ENCODE data around the gene BICD1.
A peak's percentile ranks its signal among the peaks of the same experiment; 100 is the strongest.

The BICD1 gene

DNA sequence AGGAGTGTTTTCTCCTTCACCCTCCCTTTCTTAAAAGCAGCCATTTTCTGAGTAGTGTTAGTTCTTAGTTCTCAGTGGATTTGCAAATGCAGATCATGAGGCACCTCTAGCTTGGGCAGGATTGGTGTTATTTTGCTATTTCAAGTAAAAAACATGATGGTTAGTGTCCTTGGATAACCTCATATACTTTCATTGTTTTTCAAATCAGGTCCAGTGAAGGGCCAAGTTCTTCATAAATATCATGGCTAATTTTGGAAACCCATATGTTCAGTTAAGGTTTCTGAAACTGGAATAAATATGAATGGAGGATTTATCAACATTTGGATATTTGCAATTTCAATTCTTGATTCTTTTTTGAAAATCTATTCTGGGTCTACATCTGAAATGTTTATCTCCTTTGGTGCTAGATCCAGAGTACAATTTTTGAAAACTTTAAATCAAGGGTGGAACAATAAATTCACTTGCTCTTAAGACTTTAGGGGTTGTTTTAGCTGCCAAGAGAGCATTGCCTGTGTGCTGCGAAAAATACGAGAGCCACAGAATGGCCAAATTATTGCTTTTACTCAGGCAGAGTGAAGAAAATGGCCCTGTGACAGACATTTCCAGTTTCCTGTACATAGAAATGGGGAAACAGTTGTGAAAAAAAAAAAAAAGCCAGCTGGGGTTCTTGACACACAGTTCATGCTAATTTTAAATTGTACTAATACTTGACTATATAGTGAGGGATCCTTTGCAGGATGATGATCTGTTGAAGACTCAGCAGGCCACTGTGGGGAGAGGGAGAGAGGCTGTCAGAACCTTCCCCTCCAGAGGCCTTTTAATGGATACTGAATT lies 104.6 kb downstream of the BICD1 start:
- no peaks in the 10 kb centered on the region for H3K4me1 ChIP-seq (ENCODE audit: insufficient read depth, poor library complexity, severe bottlenecking)
- no peak overlapping the region for H3K4me3 ChIP-seq (ENCODE audit: severe bottlenecking)
- H3K27ac ChIP-seq (ENCODE audit: poor library complexity, severe bottlenecking), result no peak overlapping the region

DNA sequence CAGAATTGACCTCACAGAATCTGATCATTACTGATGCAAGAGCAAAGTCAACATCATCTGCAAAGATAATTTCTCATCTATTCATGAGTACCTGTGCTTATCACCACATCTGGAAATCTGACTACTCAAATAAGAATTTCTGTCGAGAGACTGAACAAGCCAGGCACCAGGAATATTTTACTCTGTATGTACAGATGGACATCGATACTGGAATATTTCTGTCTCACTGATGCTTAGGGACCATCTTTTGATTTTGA lies 105.2 kb downstream of the BICD1 start:
- Histone ChIP-seq H3K4me1 (ENCODE audit: insufficient read depth, poor library complexity, severe bottlenecking) (no peaks in the 10 kb centered on the region), H3K27me3 (ENCODE audit: insufficient read depth, poor library complexity, severe bottlenecking) (no peaks in the 10 kb centered on the region), H3K27ac (ENCODE audit: poor library complexity, severe bottlenecking) (no peak overlapping the region), H3K4me3 (ENCODE audit: severe bottlenecking) (no peak overlapping the region), H3K36me3 (ENCODE audit: low read depth) (peaks cover 4% of the 10 kb centered on the region; the same call in 1 of the 2 replicates), H3K9me3 (ENCODE audit: severe bottlenecking) (no peaks in the 10 kb centered on the region)
- no peak for ATAC-seq (ENCODE audit: low read depth)
- TF ChIP-seq, protein P1, sequence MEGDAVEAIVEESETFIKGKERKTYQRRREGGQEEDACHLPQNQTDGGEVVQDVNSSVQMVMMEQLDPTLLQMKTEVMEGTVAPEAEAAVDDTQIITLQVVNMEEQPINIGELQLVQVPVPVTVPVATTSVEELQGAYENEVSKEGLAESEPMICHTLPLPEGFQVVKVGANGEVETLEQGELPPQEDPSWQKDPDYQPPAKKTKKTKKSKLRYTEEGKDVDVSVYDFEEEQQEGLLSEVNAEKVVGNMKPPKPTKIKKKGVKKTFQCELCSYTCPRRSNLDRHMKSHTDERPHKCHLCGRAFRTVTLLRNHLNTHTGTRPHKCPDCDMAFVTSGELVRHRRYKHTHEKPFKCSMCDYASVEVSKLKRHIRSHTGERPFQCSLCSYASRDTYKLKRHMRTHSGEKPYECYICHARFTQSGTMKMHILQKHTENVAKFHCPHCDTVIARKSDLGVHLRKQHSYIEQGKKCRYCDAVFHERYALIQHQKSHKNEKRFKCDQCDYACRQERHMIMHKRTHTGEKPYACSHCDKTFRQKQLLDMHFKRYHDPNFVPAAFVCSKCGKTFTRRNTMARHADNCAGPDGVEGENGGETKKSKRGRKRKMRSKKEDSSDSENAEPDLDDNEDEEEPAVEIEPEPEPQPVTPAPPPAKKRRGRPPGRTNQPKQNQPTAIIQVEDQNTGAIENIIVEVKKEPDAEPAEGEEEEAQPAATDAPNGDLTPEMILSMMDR (IDR thresholded peaks at IDR 0.05; ENCODE audit: poor library complexity, severe bottlenecking), result no peak
- DNase-seq (ENCODE audit: low spot score), result no peak

More for the DNA sequence above, 104.6 kb downstream of the BICD1 start:
- ATAC-seq (ENCODE audit: low read depth) (no peak), DNase-seq (ENCODE audit: low spot score) (no peak)
- Histone ChIP-seq H3K27me3 (ENCODE audit: insufficient read depth, poor library complexity, severe bottlenecking) (no peaks in the 10 kb centered on the region), H3K9me3 (ENCODE audit: severe bottlenecking) (no peaks in the 10 kb centered on the region), H3K36me3 (ENCODE audit: low read depth) (peaks cover 2% of the 10 kb centered on the region; the same call in 1 of the 2 replicates)
- TF ChIP-seq, protein P1 (IDR thresholded peaks at IDR 0.05; ENCODE audit: poor library complexity, severe bottlenecking), result no peak

DNA sequence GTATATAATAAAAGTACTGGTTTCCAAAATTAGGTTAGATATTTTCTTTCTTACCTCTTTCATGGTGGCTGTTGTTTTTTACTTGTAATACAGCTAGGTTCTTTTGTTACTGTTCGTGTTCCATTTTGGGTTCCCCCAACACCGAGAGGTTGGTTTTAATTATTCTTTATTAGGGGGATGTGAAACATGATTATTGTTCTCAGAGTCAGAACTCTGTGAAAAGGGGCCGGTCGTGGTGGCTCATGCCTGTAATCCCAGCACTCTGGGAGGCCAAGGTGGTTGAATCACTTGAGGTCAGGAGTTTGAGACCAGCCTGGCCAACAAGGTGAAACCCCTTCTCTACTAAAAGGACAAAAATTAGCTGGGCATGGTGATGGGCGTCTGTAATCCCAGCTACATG lies 108.1 kb downstream of the BICD1 start:
- DNase-seq (ENCODE audit: low spot score) (no peak), ATAC-seq (ENCODE audit: low read depth) (no peak)
- Histone ChIP-seq H3K4me3 (ENCODE audit: severe bottlenecking) (no peak overlapping the region), H3K27ac (ENCODE audit: poor library complexity, severe bottlenecking) (no peak overlapping the region), H3K9me3 (ENCODE audit: severe bottlenecking) (no peaks in the 10 kb centered on the region), H3K36me3 (ENCODE audit: low read depth) (peaks cover 16% of the 10 kb centered on the region), H3K27me3 (ENCODE audit: insufficient read depth, poor library complexity, severe bottlenecking) (no peaks in the 10 kb centered on the region), H3K4me1 (ENCODE audit: insufficient read depth, poor library complexity, severe bottlenecking) (no peaks in the 10 kb centered on the region)
- TF ChIP-seq, protein P1 (IDR thresholded peaks at IDR 0.05; ENCODE audit: poor library complexity, severe bottlenecking), result no peak

DNA sequence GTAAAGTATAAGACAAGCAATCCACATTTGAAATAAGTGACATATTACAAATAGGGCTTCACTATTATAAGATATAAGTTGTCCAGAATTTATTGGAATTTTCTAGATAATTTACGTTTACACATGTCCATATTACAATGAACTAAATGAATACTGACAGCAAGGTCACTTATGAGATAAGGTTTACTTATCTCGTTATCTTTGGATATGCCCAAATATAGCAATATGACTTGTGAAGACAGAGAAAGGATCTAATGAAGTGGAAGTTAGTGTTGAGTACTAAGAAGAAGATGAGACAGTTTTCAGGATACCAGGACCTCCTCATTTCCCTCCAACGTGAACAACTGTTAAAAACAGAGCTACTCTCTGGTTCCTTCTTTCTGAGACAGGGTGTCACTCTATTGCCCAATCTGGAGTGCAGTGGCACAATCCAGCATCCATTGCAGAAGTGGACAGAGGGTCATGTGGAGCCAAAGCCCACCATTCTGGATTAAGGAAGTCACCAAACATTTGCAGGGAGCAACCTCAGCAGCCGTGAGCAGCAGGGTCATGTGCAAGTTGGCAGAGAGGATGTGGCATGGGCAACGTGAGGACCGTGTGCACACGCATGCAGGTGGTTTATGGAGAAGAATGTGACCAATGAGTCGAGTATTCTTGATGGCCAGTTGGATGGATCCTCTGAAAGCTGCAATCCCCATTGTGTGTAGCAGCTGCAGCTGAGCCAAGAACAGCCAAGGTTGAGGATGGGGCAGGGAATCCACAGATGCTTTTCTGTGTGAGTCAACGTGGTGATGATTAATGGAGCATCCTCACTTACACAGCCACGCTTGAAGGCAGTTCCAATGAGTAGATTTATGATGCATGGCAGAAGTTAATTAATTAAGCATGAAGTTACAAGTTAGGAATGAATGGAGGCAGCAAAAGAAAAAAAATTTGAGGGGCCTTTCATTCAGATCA lies 111.0 kb downstream of the BICD1 start:
- TF ChIP-seq, protein P1 (IDR thresholded peaks at IDR 0.05; ENCODE audit: poor library complexity, severe bottlenecking), result no peak
- no peaks in the 10 kb centered on the region for H3K9me3 ChIP-seq (ENCODE audit: severe bottlenecking)
- no peaks in the 10 kb centered on the region for H3K27me3 ChIP-seq (ENCODE audit: insufficient read depth, poor library complexity, severe bottlenecking)
- peaks cover 16% of the 10 kb centered on the region for H3K36me3 ChIP-seq (ENCODE audit: low read depth)
- H3K4me1 ChIP-seq (ENCODE audit: insufficient read depth, poor library complexity, severe bottlenecking), result no peaks in the 10 kb centered on the region
- H3K27ac ChIP-seq (ENCODE audit: poor library complexity, severe bottlenecking), result no peak overlapping the region
- no peak overlapping the region for H3K4me3 ChIP-seq (ENCODE audit: severe bottlenecking)
- DNase-seq (ENCODE audit: low spot score) (no peak), ATAC-seq (ENCODE audit: low read depth) (peak; percentile 95)
